GM19238 (cell line): Measurements from ENCODE around the gene KRTAP12-2.
"Not testable (repeated sequence)": the region's sequence is repeated elsewhere in the genome, so short reads cannot be mapped to it uniquely, and the experiment has no call there.

ENCODE experiments used
- DNase-seq: peaks from one replicate; pipeline ENCODE4 v3.0.0; 2011; ENCODE audit warnings: low spot score; ENCODE audit not compliant: insufficient read length

The KRTAP12-2 gene

DNA sequence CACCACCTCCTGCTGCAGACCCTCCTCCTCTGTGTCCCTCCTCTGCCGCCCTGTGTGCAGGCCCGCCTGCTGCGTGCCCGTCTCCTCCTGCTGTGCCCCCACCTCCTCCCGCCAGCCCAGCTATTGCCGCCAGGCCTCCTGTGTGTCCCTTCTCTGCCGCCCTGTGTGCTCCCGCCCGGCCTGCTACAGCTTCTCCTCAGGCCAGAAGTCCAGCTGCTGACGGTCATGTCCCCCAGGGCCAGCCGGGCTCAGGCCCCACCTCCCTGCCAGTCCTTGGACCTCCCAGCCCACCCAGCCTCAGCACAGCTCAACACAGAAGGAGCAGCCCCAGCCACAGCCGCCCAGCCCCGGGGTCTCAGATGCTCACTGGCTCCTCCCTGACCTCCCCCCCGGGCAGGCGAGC is 38.9 kb downstream of the KRTAP12-2 start:
- DNase-seq, result not testable (repeated sequence)

GRCh38 chr21:44627181-44627822 is 39.4 kb downstream of the KRTAP12-2 start:
- DNase-seq, result not testable (repeated sequence)

DNA sequence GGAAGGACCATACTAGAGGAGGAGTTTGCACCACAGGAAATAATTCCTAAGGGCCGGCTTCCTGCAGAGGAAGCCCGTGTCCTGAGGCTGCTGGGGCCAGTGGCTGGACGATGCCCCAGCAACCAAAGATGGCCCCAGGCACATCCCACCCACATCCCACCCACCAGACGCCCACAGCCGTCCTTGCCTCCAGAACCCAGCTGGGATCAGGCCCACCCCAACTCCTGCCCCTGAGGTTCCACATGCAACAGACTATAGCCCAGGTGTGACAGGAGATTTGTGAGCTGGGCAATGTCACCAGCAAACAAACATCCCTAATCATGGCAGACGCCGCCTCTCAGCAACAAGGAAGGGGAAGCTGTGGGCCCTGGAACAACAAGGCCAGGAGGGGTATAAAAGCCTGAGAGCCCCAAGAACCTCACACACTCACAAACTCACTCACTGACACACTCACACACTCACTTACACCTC is 40.0 kb downstream of the KRTAP12-2 start, which contains the start of gene KRTAP10-9:
Gene KRTAP10-9 (plus strand): TSS at position 421 of the 471 bp plus-strand sequence. CDS start 79 bp downstream, outside the sequence.
- DNase-seq, result no peak

GRCh38 chr21:44626262-44626661 is 40.5 kb downstream of the KRTAP12-2 start:
- no peak for DNase-seq

DNA sequence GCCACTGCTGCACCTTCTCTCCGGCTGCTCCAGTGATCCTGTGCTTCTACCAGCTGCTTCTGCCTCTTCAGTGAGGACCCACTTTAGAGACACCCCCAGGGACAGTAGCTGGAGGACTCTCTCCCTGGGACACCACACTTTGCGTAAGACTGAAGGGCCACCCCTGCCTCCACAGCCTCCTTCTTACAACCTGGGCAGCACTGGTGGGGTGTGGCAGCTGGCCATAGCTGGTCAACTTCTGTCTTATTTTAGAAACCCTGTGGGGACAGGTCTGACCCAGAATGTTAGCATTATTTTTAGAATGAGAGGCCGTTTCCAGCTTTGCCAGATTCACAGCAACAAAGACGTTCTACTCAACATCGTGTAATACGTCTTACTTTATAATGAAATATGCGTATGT is 41.0 kb downstream of the KRTAP12-2 start:
- no peak for DNase-seq

DNA sequence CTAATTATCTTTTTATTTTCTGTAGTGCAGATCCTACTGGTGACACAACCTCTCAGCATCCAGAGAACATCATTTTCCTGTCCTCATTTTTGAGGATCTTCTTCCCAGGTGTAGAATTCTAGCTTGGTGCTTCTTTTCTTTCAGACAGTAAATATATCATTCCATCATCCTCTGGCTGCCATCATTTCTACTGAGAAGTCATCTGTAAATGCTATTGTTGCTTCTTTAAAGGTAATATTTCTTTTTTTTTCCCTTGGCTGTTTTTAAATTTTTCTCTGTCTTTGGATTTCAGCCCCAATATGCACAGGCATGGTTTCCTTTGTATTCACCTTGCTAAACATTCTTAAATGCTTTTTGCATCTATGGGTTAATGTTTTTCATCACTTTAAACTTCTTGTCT is 43.2 kb downstream of the KRTAP12-2 start:
- DNase-seq, result no peak

GRCh38 chr21:44619886-44620285 is 46.8 kb downstream of the KRTAP12-2 start:
- DNase-seq, result no peak

DNA sequence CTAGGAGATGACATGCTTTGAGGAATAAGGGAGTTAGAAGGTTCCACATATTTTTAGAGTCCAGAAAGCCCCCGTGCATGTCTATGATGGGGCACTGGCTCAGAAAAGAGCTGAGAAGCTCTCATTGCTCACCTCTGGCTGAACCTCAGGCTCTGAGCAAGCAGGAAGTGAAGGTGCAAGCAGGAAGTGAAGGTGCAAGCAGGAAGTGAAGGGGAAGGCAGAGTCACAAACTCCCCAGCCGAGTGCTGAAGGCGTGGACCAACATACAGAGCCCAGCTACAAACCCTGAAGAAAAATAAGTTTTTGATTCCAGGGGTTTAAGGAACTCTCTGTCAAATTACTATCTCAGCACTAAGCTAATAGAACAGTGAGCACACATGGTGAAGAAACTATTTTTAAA is 47.8 kb downstream of the KRTAP12-2 start:
- no peak for DNase-seq

DNA sequence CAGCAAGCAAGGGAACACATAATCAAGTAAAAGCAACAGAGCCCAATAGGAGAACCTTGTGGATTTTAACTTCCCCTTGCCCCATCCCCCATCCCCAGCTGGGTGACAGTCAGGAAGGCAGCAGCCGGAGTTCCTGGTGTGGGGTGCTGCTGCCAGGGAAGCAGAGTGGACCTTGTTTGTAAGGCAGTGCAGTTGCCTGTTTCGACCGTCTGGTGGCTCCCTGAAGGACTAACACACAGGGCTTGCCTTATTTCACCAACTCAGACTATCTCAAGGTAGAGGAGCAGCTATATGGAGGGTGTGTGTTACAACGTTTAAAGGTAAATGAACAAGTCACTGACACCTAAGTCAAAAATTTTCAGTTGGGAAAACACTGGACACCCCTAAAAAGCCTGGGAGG is 48.2 kb downstream of the KRTAP12-2 start:
- DNase-seq, result no peak

DNA sequence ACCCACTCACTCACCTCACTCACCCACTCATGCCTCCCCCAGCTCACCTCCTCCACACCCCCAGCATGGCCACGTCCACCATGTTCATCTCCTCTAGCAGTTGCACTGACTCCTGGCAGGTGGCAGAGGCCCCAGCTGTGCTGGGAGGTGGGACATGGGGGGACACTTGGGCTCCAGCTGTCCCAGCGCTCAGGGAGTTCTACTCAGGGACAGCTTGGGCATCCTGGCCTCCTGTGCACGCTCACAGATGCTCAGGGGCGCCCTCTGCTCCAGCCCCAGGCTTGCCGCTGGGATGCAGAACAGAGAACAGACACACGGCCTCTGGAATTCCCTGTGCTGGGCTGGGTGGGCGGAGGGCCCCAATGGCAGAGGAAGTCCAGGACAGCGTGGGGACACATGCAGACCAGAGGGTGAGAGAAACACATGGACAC is 49.6 kb downstream of the KRTAP12-2 start:
- DNase-seq, result no peak

DNA sequence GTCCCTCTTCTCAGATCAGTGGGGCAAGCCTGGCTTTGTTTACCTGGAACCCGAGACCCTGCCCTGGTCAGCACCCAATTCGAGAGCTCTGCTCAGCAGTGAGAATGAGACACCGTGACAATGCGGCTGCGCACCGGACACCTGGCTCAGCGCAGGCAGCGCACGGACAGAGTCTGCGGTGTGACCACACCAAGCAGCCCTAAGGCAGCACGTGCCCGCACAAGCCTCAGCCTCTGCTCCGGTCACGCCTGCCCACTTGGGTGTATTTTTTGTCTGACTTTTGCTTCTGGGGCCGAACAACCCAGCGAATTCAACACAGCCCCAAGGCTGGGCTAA is 50.2 kb downstream of the KRTAP12-2 start:
- no peak for DNase-seq
